HCT116 (cell line): ENCODE data around the gene FAM171A1. TPM values are rescaled to one million over a fixed set of nuclear protein-coding genes. Genes with fewer than 3 reads are reported as not detected.

Source experiments
- ATAC-seq: fragments of 200-7000 bp; cut with Tn5 transposase; 2 replicates; pipeline ENCODE4 v1.9.1; 2020; ENCODE audit warnings: mild to moderate bottlenecking, moderate library complexity
- BruUV-seq: library from RNA; stranded (reverse); fragments of 400-500 nt; replicated peaks from 2 replicates; lab custom pipeline; 2021; lab: Mats Ljungman, UMichigan
- CTCF ChIA-PET: fragments of 300-600 bp; sonication (Branson Sonifier 250); formaldehyde crosslinking; loops from one replicate; lab custom pipeline; 2021; ENCODE audit warnings: antibody characterized with exemption; lab: Charles Lee
- POLR2A ChIA-PET: fragments of 300-600, 350-600 bp; sonication (Branson Sonifier 250); formaldehyde crosslinking; loops from one replicate; lab custom pipeline; 2021; ENCODE audit warnings: antibody characterized with exemption; lab: Charles Lee
- RAD21 ChIA-PET, 2 experiments: fragments of 300-600 bp; sonication (Branson Sonifier 250); formaldehyde crosslinking; loops; one replicate each; lab custom pipeline; 2023; ENCODE audit warnings: low total read pairs in 2 of 2; ENCODE audit not compliant: uncharacterized antibody in 2 of 2, unreplicated experiment in 2 of 2, low non-redundant PET in 1 of 2; lab: Charles Lee
- DNase-seq: peaks from one replicate; pipeline ENCODE4 v3.0.0-alpha.2; 2010; ENCODE audit warnings: low read depth, low spot score
- H2AFZ ChIP-seq: fragments of 200-600 bp; shearing (Covaris generic), sonication (generic); 2 replicates; pipeline ENCODE4 v1.6.1; 2017; ENCODE audit warnings: low read depth, mixed run types, mixed read lengths, antibody characterized with exemption, low read length; ENCODE audit not compliant: poor library complexity, severe bottlenecking
- H3K27ac ChIP-seq: 2 replicates; pipeline ENCODE4 v1.5.1; 2012; ENCODE audit warnings: low read depth, low read length
- H3K27me3 ChIP-seq: fragments of 200-600 bp; sonication (generic); 2 replicates; pipeline ENCODE4 v1.6.1; 2016; ENCODE audit warnings: mixed run types, low read length, mixed read lengths; ENCODE audit not compliant: insufficient read depth
- H3K36me3 ChIP-seq, 2 experiments: fragments of 200-500 bp in 1 of 2; fragments of 200-600 bp in 1 of 2; sonication (Bioruptor generic) in 1 of 2; sonication (generic) in 1 of 2; 2 replicates each; pipeline versions ENCODE4 v1.5.1 to v1.6.1; 2014 to 2016; ENCODE audit warnings: low read length in 2 of 2, inconsistent platforms in 1 of 2, mixed read lengths in 1 of 2, mixed run types in 1 of 2; ENCODE audit not compliant: insufficient read depth in 2 of 2, control insufficient read depth in 1 of 2
- H3K4me1 ChIP-seq, 2 experiments: fragments of 200-600 bp in 1 of 2; sonication (generic) in 1 of 2; 2 replicates each; pipeline versions ENCODE4 v1.5.1 to v1.6.1; 2012 to 2017; ENCODE audit warnings: low read length in 2 of 2, inconsistent platforms in 1 of 2, mild to moderate bottlenecking in 1 of 2, mixed read lengths in 1 of 2, mixed run types in 1 of 2, moderate library complexity in 1 of 2; ENCODE audit not compliant: insufficient read depth in 2 of 2, control insufficient read depth in 1 of 2
- H3K4me2 ChIP-seq: fragments of 200-600 bp; sonication (generic); 2 replicates; pipeline ENCODE4 v1.6.1; 2017; ENCODE audit warnings: mixed run types, low read length, mixed read lengths
- H3K4me3 ChIP-seq, 2 experiments: fragments of 200-600 bp in 1 of 2; sonication (generic) in 1 of 2; replicated peaks in 1 of 2; 2 replicates each; pipeline ENCODE4 v1.5.1; 2011 to 2016; ENCODE audit warnings: low read length in 2 of 2, control low read depth in 1 of 2, low read depth in 1 of 2, mild to moderate bottlenecking in 1 of 2, mixed read lengths in 1 of 2, mixed run types in 1 of 2
- H3K79me2 ChIP-seq: fragments of 200-600 bp; sonication (generic); 2 replicates; pipeline ENCODE4 v1.6.1; 2017; ENCODE audit warnings: mild to moderate bottlenecking, mixed run types, low read length, moderate library complexity, mixed read lengths; ENCODE audit not compliant: insufficient read depth
- H3K9ac ChIP-seq: fragments of 200-600 bp; sonication (generic); 2 replicates; pipeline ENCODE4 v1.6.1; 2016; ENCODE audit warnings: low read length, mixed read lengths
- H3K9me2 ChIP-seq: fragments of 200-600 bp; sonication (generic), shearing (Covaris generic); 2 replicates; pipeline ENCODE4 v1.6.1; 2017; ENCODE audit warnings: mixed run types, mild to moderate bottlenecking, moderate library complexity; ENCODE audit not compliant: insufficient read depth
- H3K9me3 ChIP-seq, 2 experiments: fragments of 200-500 bp in 1 of 2; fragments of 200-600 bp in 1 of 2; sonication (Bioruptor generic) in 1 of 2; sonication (generic) in 1 of 2; 2 replicates each; pipeline ENCODE4 v1.6.1; 2014 to 2017; ENCODE audit warnings: low read length in 2 of 2, mixed read lengths in 2 of 2, inconsistent platforms in 1 of 2, low read depth in 1 of 2, mild to moderate bottlenecking in 1 of 2, mixed run types in 1 of 2, moderate library complexity in 1 of 2; ENCODE audit not compliant: control insufficient read depth in 1 of 2, insufficient read depth in 1 of 2
- H4K20me1 ChIP-seq: fragments of 200-600 bp; sonication (generic), shearing (Covaris generic); 2 replicates; pipeline ENCODE4 v1.6.1; 2017; ENCODE audit warnings: mixed run types, mild to moderate bottlenecking, moderate library complexity; ENCODE audit not compliant: insufficient read depth
- ATF3 ChIP-seq: IDR thresholded peaks from 2 replicates; pipeline ENCODE4 v1.6.1; 2012
- CBX3 ChIP-seq: IDR thresholded peaks from 2 replicates; pipeline ENCODE4 v1.6.1; 2012; ENCODE audit warnings: low read depth
- CEBPB ChIP-seq: IDR thresholded peaks from 2 replicates; pipeline ENCODE4 v1.6.1; 2012; ENCODE audit warnings: low read depth
- EGR1 ChIP-seq: IDR thresholded peaks from 2 replicates; pipeline ENCODE4 v1.6.1; 2012; ENCODE audit warnings: low read depth
- ELF1 ChIP-seq: IDR thresholded peaks from 2 replicates; pipeline ENCODE4 v1.6.1; 2012; ENCODE audit warnings: low read depth, borderline replicate concordance
- EZH2phosphoT487 ChIP-seq: fragments of 200-600 bp; IDR thresholded peaks from 2 replicates; pipeline ENCODE4 v1.6.1; 2018; ENCODE audit warnings: antibody characterized with exemption, borderline replicate concordance
- FOSL1 ChIP-seq: IDR thresholded peaks from 2 replicates; pipeline ENCODE4 v1.6.1; 2012; ENCODE audit warnings: low read depth
- JUND ChIP-seq: IDR thresholded peaks from 2 replicates; pipeline ENCODE4 v1.6.1; 2012
- POLR2AphosphoS5 ChIP-seq: IDR thresholded peaks from 2 replicates; pipeline ENCODE4 v1.6.1; 2011; ENCODE audit warnings: mild to moderate bottlenecking, low read depth, low read length, moderate library complexity
- RAD21 ChIP-seq: IDR thresholded peaks from 2 replicates; pipeline ENCODE4 v1.6.1; 2012; ENCODE audit warnings: low read depth, mild to moderate bottlenecking
- SIN3A ChIP-seq: IDR thresholded peaks from 2 replicates; pipeline ENCODE4 v1.6.1; 2012; ENCODE audit warnings: low read depth
- TCF7L2 ChIP-seq: IDR thresholded peaks from 2 replicates; pipeline ENCODE4 v1.7.0; 2011; ENCODE audit warnings: borderline replicate concordance, inconsistent platforms; ENCODE audit not compliant: insufficient read depth, insufficient read length; ENCODE audit errors: extremely low read depth
- ZNF274 ChIP-seq: fragments of 200-500 bp; sonication (Bioruptor generic); IDR thresholded peaks from 2 replicates; pipeline ENCODE4 v1.6.1; 2014; ENCODE audit warnings: mild to moderate bottlenecking, low read depth, low read length, inconsistent platforms
- intact Hi-C: fragments of 100-400 bp; cut with micrococcal nuclease; formaldehyde crosslinking; loops from 2 replicates; pipeline ENCODE4 v1.10.0; 2022
- total RNA-seq: library from RNA; stranded (reverse); gene quantifications from one replicate; pipeline ENCODE4 v1.2.1, GENCODE V29; 2021; ENCODE audit not compliant: unreplicated experiment
- TF ChIP-seq, protein P1 (sequence below): IDR thresholded peaks from 2 replicates; pipeline ENCODE4 v1.6.1; 2012
- TF ChIP-seq, protein P2 (sequence below), 3 experiments: fragments of 200-600 bp in 1 of 3; sonication (generic) in 1 of 3; IDR thresholded peaks in 2 of 3; conservative IDR thresholded peaks in 1 of 3; 2 replicates each; pipeline ENCODE4 v1.5.1; 2012 to 2017; ENCODE audit warnings: low read depth in 2 of 3, low read length in 2 of 3, antibody characterized with exemption in 1 of 3, borderline replicate concordance in 1 of 3, control low read depth in 1 of 3, mild to moderate bottlenecking in 1 of 3, mixed read lengths in 1 of 3, mixed run types in 1 of 3, moderate library complexity in 1 of 3; ENCODE audit not compliant: insufficient read depth in 1 of 3
- TF ChIP-seq, protein P3 (sequence below): IDR thresholded peaks from 2 replicates; pipeline ENCODE4 v1.6.1; 2012; ENCODE audit warnings: low read depth

FAM171A1 gene
- total RNA-seq, 1 experiment from 2014 or later: 32.5 TPM

GRCh38 chr10:15320522-15321203 is 50.4 kb downstream of the FAM171A1 start:
- Histone ChIP-seq H3K4me2 (no peak overlapping the region), H3K9ac (no peak overlapping the region), H4K20me1 (no peaks in the 10 kb centered on the region), H3K79me2 (peaks cover 37% of the 10 kb centered on the region), H2AFZ (no peak overlapping the region), H3K9me3 (no peaks in the 10 kb centered on the region), H3K4me1 (peaks cover 6 to 12% of the 10 kb centered on the region in 2 experiments), H3K27me3 (no peaks in the 10 kb centered on the region), H3K36me3 (no peaks in the 10 kb centered on the region), H3K9me2 (no peaks in the 10 kb centered on the region), H3K4me3 (no peak overlapping the region), H3K27ac (no peak overlapping the region)
- RAD21 ChIA-PET: no interaction called here
- intact Hi-C loops: no loop called here
- POLR2A ChIA-PET: no interaction called here
- BruUV-seq: no TSS peak
- no peak for ATAC-seq
- CTCF ChIA-PET: no interaction called here
- no peak for DNase-seq
- TF ChIP-seq TCF7L2 (no peak), SIN3A (no peak), JUND (no peak), POLR2AphosphoS5 (no peak), RAD21 (no peak), CEBPB (no peak), ATF3 (no peak), EZH2phosphoT487 (no peak), FOSL1 (no peak), EGR1 (no peak), CBX3 (no peak), ZNF274 (no peak), ELF1 (no peak)
- TF ChIP-seq, protein P1, sequence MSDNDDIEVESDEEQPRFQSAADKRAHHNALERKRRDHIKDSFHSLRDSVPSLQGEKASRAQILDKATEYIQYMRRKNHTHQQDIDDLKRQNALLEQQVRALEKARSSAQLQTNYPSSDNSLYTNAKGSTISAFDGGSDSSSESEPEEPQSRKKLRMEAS: no peak
- TF ChIP-seq, protein P2, sequence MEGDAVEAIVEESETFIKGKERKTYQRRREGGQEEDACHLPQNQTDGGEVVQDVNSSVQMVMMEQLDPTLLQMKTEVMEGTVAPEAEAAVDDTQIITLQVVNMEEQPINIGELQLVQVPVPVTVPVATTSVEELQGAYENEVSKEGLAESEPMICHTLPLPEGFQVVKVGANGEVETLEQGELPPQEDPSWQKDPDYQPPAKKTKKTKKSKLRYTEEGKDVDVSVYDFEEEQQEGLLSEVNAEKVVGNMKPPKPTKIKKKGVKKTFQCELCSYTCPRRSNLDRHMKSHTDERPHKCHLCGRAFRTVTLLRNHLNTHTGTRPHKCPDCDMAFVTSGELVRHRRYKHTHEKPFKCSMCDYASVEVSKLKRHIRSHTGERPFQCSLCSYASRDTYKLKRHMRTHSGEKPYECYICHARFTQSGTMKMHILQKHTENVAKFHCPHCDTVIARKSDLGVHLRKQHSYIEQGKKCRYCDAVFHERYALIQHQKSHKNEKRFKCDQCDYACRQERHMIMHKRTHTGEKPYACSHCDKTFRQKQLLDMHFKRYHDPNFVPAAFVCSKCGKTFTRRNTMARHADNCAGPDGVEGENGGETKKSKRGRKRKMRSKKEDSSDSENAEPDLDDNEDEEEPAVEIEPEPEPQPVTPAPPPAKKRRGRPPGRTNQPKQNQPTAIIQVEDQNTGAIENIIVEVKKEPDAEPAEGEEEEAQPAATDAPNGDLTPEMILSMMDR (IDR thresholded peaks at IDR 0.05 in 2 of 3, conservative IDR thresholded peaks at IDR 0.05 in 1 of 3; ENCODE audit: borderline replicate concordance in 1 of 3, insufficient read depth in 1 of 3, low read depth in 2 of 3, low read length in 2 of 3): no peak
- TF ChIP-seq, protein P3, sequence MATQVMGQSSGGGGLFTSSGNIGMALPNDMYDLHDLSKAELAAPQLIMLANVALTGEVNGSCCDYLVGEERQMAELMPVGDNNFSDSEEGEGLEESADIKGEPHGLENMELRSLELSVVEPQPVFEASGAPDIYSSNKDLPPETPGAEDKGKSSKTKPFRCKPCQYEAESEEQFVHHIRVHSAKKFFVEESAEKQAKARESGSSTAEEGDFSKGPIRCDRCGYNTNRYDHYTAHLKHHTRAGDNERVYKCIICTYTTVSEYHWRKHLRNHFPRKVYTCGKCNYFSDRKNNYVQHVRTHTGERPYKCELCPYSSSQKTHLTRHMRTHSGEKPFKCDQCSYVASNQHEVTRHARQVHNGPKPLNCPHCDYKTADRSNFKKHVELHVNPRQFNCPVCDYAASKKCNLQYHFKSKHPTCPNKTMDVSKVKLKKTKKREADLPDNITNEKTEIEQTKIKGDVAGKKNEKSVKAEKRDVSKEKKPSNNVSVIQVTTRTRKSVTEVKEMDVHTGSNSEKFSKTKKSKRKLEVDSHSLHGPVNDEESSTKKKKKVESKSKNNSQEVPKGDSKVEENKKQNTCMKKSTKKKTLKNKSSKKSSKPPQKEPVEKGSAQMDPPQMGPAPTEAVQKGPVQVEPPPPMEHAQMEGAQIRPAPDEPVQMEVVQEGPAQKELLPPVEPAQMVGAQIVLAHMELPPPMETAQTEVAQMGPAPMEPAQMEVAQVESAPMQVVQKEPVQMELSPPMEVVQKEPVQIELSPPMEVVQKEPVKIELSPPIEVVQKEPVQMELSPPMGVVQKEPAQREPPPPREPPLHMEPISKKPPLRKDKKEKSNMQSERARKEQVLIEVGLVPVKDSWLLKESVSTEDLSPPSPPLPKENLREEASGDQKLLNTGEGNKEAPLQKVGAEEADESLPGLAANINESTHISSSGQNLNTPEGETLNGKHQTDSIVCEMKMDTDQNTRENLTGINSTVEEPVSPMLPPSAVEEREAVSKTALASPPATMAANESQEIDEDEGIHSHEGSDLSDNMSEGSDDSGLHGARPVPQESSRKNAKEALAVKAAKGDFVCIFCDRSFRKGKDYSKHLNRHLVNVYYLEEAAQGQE: no peak
